ENCODE data around the gene MRC2. TPM values are rescaled to one million over a fixed set of nuclear protein-coding genes. Genes with fewer than 3 reads are reported as not detected.

MRC2 gene
- polyA plus RNA-seq, 1 of the 3 experiments (the other 2 are of a cell fraction) = 213 TPM

- H3K9me3 ChIP-seq = no peaks in the 10 kb centered on the region
- peaks cover 50 to 84% of the 10 kb centered on the region in 2 experiments for H3K36me3 ChIP-seq (replicated peaks in 1 of 2; ENCODE audit: control insufficient read depth in 1 of 2, insufficient read depth in 2 of 2, low read length in 1 of 2)
- H3K9me2 ChIP-seq = no peaks in the 10 kb centered on the region
- ChIA-PET CTCF (interaction anchor here (1.0 to 4.6 kb wide), 6 partner anchors 13 to 719 kb away, joined by 3 to 28 read pairs (median 4); no protein-coding TSS in a partner anchor), POLR2A (no interaction called here)
- H3F3A ChIP-seq (replicated peaks; ENCODE audit: insufficient read depth) = peaks cover 31% of the 10 kb centered on the region
- H3K27me3 ChIP-seq (ENCODE audit: insufficient read depth) = no peaks in the 10 kb centered on the region
- no peak overlapping the region for H2AFZ ChIP-seq (ENCODE audit: low read depth)
- 0 out of 2 replicates have a peak, but pooled peaks cover 4% of the 10 kb centered on the region for H4K20me1 ChIP-seq (ENCODE audit: insufficient read depth)
- DNase-seq = no peak
- TF ChIP-seq NRF1 (IDR thresholded peaks at IDR 0.05; ENCODE audit: low read depth, low read length) = no peak
- H3K27ac ChIP-seq (ENCODE audit: low read depth in 2 of 2, low read length in 1 of 2) = no peak overlapping the region
- H3K79me2 ChIP-seq (ENCODE audit: insufficient read depth) = peaks cover 6% of the 10 kb centered on the region; the same call in 1 of the 2 replicates
- peaks cover 0 to 7% of the 10 kb centered on the region in 2 experiments; a peak in 1 of 4 replicates for H3K4me1 ChIP-seq (ENCODE audit: control insufficient read depth in 1 of 2, insufficient read depth in 2 of 2, low read depth in 1 of 2, low read length in 1 of 2)
- H3K9ac ChIP-seq = no peak overlapping the region
- no peak overlapping the region for H3K4me2 ChIP-seq
- no peak overlapping the region for H3K4me3 ChIP-seq (ENCODE audit: low read depth in 2 of 2, low read length in 1 of 2)
- 100% methylated on average over 2 of the region's 4 CpGs for WGBS (ENCODE audit: low lambda C conversion rate)
These were observed 60.5 kb downstream of the MRC2 start for GRCh38 chr17:62687997-62688396.

GRCh38 chr17:62688398-62689160, 61.1 kb downstream of the MRC2 start:
- peaks cover 53 to 83% of the 10 kb centered on the region in 2 experiments for H3K36me3 ChIP-seq (replicated peaks in 1 of 2; ENCODE audit: control insufficient read depth in 1 of 2, insufficient read depth in 2 of 2, low read length in 1 of 2)

GRCh38 chr17:62689441-62690167, 62.1 kb downstream of the MRC2 start:
- Histone ChIP-seq H3K9ac (no peak overlapping the region), H3K9me3 (no peaks in the 10 kb centered on the region), H3F3A (replicated peaks; ENCODE audit: insufficient read depth) (peaks cover 32% of the 10 kb centered on the region), H3K27ac (ENCODE audit: low read depth in 2 of 2, low read length in 1 of 2) (no peak overlapping the region), H3K79me2 (ENCODE audit: insufficient read depth) (peaks cover 6% of the 10 kb centered on the region; the same call in 1 of the 2 replicates), H3K36me3 (replicated peaks in 1 of 2; ENCODE audit: control insufficient read depth in 1 of 2, insufficient read depth in 2 of 2, low read length in 1 of 2) (peaks cover 47 to 73% of the 10 kb centered on the region in 2 experiments), H3K27me3 (ENCODE audit: insufficient read depth) (no peaks in the 10 kb centered on the region), H4K20me1 (ENCODE audit: insufficient read depth) (no peaks in the 10 kb centered on the region), H2AFZ (ENCODE audit: low read depth) (no peak overlapping the region), H3K9me2 (no peaks in the 10 kb centered on the region), H3K4me2 (no peak overlapping the region), H3K4me1 (ENCODE audit: control insufficient read depth in 1 of 2, insufficient read depth in 2 of 2, low read depth in 1 of 2, low read length in 1 of 2) (peaks cover 0 to 10% of the 10 kb centered on the region in 2 experiments; a peak in 1 of 4 replicates), H3K4me3 (ENCODE audit: low read depth in 2 of 2, low read length in 1 of 2) (no peak overlapping the region)
- ChIA-PET POLR2A (interaction anchor here (0.7 kb wide), 1 partner anchor 603 kb away, joined by 3 read pairs; no protein-coding TSS in a partner anchor), CTCF (interaction anchor here (0.6 to 7.2 kb wide), 5 partner anchors 11 to 717 kb away, joined by 3 to 67 read pairs (median 4); no protein-coding TSS in a partner anchor)
- DNase-seq = no peak
- 92% methylated on average over 32 of the region's 37 CpGs for WGBS (ENCODE audit: low lambda C conversion rate)
- TF ChIP-seq MXI1 (IDR thresholded peaks at IDR 0.05; ENCODE audit: low read depth, low read length) = no peak
- TF ChIP-seq GABPA (IDR thresholded peaks at IDR 0.05; ENCODE audit: low read depth) = no peak
- no peak for TF ChIP-seq USF2 (IDR thresholded peaks at IDR 0.05; ENCODE audit: borderline replicate concordance, low read depth, low read length)
- no peak for TF ChIP-seq TCF12 (IDR thresholded peaks at IDR 0.05)
- TF ChIP-seq TAF1 (IDR thresholded peaks at IDR 0.05; ENCODE audit: borderline replicate concordance, low read depth, low read length) = no peak
- TF ChIP-seq POLR2AphosphoS5 (IDR thresholded peaks at IDR 0.05; ENCODE audit: low read depth, low read length) = no peak
- TF ChIP-seq MAX (IDR thresholded peaks at IDR 0.05; ENCODE audit: low read depth) = no peak
- TF ChIP-seq RXRA (IDR thresholded peaks at IDR 0.05; ENCODE audit: borderline replicate concordance, low read depth) = no peak
- no peak for TF ChIP-seq FOSL2 (IDR thresholded peaks at IDR 0.05; ENCODE audit: borderline replicate concordance, low read depth)
- TF ChIP-seq USF1 (IDR thresholded peaks at IDR 0.05; ENCODE audit: borderline replicate concordance, low read depth) = no peak
- no peak for TF ChIP-seq TEAD4 (IDR thresholded peaks at IDR 0.05; ENCODE audit: borderline replicate concordance, insufficient read depth)

More at GRCh38 chr17:62688398-62689160, 61.1 kb downstream of the MRC2 start:
- CTCF ChIA-PET = interaction anchor here (0.9 to 4.6 kb wide), 6 partner anchors 12 to 718 kb away, joined by 3 to 28 read pairs (median 4); no protein-coding TSS in a partner anchor
- peaks cover 33% of the 10 kb centered on the region for H3F3A ChIP-seq (replicated peaks; ENCODE audit: insufficient read depth)
- no peak for TF ChIP-seq PBX3 (IDR thresholded peaks at IDR 0.05)
- TF ChIP-seq NFIC (IDR thresholded peaks at IDR 0.05; ENCODE audit: borderline replicate concordance) = peak; percentile 42; the same call in 1 of the 2 replicates
- peaks cover 0 to 7% of the 10 kb centered on the region in 2 experiments; a peak in 1 of 4 replicates for H3K4me1 ChIP-seq (ENCODE audit: control insufficient read depth in 1 of 2, insufficient read depth in 2 of 2, low read depth in 1 of 2, low read length in 1 of 2)
- WGBS (ENCODE audit: low lambda C conversion rate) = 65% methylated on average over 8 of the region's 11 CpGs
- H3K9me3 ChIP-seq = no peaks in the 10 kb centered on the region
- H2AFZ ChIP-seq (ENCODE audit: low read depth) = no peak overlapping the region
- H3K4me2 ChIP-seq = no peak overlapping the region
- POLR2A ChIA-PET = no interaction called here
- DNase-seq = no peak
- no peaks in the 10 kb centered on the region for H3K27me3 ChIP-seq (ENCODE audit: insufficient read depth)
- no peak overlapping the region for H3K27ac ChIP-seq (ENCODE audit: low read depth in 2 of 2, low read length in 1 of 2)
- H4K20me1 ChIP-seq (ENCODE audit: insufficient read depth) = 0 out of 2 replicates have a peak, but pooled peaks cover 4% of the 10 kb centered on the region
- H3K9ac ChIP-seq = no peak overlapping the region
- no peak overlapping the region for H3K4me3 ChIP-seq (ENCODE audit: low read depth in 2 of 2, low read length in 1 of 2)
- peaks cover 6% of the 10 kb centered on the region; the same call in 1 of the 2 replicates for H3K79me2 ChIP-seq (ENCODE audit: insufficient read depth)
- no peaks in the 10 kb centered on the region for H3K9me2 ChIP-seq

All from SK-N-SH (cell line).